CD4-positive, alpha-beta T cell treated with Interleukin-12 subunit alpha and Interleukin-12 subunit beta, for 1 hour (primary cell): ENCODE data around the gene DEF6.
"Not testable (repeated sequence)": the region's sequence is repeated elsewhere in the genome, so short reads cannot be mapped to it uniquely, and the experiment has no call there.

Experiments
- DNase-seq: peaks from one replicate; pipeline ENCODE4 v3.0.0-alpha.2; 2020

Gene DEF6

GRCh38 chr6:35312076-35312800, 14.6 kb downstream of the DEF6 start:
- DNase-seq = no peak

- no peak for DNase-seq
Observed at GRCh38 chr6:35312807-35313206, 15.2 kb downstream of the DEF6 start.

DNA sequence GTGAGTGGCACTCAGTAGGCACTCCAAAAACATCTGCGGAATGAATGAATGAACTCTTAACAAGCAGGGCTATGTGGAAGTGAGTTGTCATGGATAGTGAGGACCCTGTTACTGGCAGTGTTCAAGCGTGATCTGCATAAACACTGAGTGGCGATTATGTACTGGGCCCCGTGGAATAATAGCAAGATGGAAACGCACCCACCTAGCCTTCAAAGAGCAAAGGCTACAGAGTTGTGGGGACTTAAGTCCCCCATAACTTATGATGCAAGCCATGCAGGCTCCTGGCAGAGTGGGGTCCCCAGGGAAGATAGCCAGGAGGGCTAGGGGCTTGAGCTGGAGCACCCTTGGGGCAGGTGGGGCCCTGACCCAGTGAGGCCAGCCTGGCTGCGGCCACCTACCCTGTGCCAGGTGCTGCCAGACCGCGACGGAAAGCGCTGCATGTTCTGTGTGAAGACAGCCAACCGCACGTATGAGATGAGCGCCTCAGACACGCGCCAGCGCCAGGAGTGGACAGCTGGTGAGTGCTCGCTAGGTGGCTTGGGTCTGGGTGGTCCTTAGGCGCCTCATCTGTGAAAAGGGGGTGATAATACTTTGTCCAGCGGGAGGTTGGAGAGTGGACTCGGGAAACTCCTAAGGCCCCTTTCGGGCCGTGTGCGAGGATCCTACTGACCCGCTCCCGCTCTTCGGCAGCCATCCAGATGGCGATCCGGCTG, 20.0 kb downstream of the DEF6 start:
- DNase-seq = no peak

DNA sequence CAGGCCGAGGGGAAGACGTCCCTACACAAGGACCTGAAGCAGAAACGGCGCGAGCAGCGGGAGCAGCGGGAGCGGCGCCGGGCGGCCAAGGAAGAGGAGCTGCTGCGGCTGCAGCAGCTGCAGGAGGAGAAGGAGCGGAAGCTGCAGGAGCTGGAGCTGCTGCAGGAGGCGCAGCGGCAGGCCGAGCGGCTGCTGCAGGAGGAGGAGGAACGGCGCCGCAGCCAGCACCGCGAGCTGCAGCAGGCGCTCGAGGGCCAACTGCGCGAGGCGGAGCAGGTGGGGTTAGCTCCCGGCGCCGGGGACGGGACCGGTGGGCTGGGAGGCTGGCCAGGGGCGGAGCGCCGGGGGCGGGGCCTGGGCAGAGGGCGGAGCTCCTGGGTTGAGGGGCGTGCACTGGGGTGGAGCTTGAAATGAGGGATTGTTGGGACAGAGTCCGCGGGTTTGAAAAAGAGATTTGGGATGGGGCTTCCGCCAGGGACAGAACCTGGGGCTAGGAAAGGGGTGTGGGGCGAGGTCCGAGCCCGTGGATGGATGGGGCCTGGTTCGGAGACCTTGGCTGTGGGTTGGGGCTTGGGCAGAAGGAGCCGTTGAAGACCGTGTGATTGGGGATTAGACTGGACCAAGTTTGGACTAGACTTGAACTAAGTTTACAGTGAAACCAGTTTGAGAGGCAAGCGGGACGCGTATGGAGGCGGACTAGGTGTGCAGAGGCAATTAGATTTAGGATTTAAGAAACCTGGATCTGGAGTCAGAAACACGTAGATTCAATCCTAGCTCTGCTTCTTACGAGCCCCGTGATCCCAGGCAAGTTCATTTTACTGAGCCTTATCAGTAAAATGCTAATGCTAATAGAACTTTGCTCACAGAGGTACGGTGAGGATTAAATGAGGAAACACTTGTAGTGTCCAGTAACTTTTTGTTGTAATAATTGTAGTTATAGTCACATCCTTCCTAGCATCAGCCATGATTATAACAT, 20.9 kb downstream of the DEF6 start:
- no peak for DNase-seq

GRCh38 chr6:35319346-35320030, 21.9 kb downstream of the DEF6 start:
- no peak for DNase-seq

GRCh38 chr6:35320031-35320410, 22.4 kb downstream of the DEF6 start:
- no peak for DNase-seq

GRCh38 chr6:35321091-35321490, 23.5 kb downstream of the DEF6 start:
- DNase-seq = no peak

GRCh38 chr6:35327349-35328027, 29.9 kb downstream of the DEF6 start:
- DNase-seq = peak; percentile 82

DNA sequence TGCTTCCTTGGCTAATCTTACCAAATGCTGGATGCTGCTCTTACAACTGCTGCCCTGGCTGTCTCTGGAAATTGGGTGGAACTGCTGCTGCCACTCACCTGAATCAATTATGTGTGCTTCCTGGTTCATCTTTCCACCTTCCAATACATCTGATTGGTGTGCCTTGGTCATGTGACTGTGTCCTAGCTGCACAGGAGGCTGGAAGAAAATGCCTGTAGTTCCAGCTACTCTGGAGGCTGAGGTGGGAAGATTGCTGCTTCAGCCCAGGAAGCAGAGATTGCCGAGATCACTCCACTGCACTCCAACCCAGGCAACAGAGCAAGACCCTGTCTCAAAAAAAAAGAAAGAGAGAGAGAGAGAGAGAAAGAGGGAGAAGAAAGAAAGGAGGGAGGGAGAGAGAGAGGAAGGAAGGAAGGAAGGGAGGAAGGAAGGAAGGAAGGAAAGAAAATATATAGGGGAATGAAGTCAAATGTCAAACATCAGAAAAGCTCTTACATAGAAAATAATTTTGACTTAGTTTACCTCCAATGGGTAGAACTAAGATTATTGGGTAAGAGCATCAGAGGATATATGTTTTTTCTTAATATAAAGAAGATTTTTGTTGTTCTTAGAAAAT, 30.6 kb downstream of the DEF6 start:
- no peak for DNase-seq

- DNase-seq = not testable (repeated sequence)
Observed at GRCh38 chr6:35328965-35329364, 31.3 kb downstream of the DEF6 start.

DNA sequence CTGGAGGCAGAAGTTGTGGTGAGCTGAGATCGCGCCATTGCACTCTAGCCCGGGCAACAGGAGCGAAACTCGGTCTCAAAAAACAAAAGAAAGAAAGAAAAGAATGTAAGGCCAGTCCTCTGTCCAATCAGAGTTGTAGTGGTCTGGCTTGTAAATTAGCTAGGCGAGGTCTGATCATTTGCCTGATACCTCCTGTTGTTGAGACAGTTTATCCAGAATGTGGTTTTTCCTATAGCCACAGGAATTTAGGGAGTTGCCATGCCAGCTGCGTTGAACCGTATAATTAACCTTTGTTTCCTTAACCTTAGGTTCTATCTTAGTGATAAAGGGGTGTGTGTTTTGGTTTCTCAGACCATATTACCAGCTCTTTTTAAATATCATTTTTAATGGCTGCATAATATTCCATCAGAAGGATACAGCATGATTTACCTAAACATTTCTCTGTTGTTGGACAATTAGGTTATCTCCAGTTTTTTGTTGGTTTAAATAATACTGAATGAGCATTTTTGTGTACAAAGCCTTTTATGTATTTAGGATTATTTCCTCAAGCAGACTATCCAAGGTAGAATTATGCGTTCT, 33.0 kb downstream of the DEF6 start:
- no peak for DNase-seq

- peak; percentile 73 for DNase-seq
Observed at GRCh38 chr6:35332074-35332887, 34.7 kb downstream of the DEF6 start.

DNA sequence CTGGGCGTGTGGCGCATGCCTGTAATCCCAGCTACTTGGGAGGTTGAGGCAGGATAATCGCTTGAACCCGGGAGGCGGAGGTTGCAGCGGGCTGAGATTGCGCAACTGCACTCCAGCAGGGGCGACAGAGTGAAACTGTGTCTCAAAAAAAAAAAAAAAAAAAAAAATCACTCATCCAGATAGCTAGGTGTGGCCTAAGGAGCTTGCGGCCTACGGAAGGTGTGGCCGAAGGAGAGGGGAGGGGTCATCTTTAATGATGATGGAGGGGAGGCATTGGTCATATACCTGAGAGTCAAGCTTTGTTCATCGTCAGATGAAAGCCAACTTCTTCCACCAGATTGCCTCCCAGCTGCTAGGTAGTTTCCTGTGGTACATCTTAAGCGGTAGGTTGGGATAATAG, 43.9 kb downstream of the DEF6 start:
- DNase-seq = no peak

GRCh38 chr6:35342258-35343091, 44.9 kb downstream of the DEF6 start, which contains the start of gene PPARD:
Gene PPARD (plus strand): TSS chr6:35342558. CDS start chr6:35411088, 68,530 bp downstream.
- DNase-seq = peak; percentile 97

DNA sequence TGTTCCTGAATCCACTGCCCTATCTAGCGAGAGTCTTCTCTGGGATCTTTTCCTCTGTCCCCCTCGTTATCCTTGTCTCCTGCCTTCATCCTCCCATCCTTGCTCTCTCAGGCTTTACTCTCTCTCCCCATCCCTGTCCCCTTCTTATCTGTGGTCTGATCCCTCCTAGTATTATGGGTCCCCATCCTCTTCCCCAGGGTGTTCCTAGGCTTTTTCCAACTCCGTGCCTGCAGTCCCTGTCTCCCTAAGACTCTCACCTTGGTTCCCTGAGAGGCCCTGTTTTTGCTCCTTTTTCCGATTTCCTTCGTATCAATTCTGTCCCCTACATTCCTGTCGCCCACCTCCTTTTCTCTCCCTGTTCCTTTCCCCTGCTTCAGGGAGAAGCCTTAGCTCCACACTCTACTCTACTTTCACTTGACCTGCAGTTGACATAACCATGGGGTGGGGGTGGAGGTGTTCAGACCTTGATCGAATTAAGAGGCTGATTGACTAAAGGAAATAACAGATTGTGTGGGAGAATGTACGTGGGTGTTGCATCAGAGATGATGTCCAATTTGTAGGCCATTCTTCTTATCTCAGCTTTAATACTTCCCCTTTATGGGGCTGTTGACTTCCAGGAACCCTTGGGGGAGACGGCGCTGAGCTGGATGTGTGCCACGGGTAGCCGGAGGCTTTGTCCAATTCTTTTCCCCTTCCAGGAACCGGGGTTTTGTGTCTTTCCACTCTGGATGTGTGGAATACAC, 45.6 kb downstream of the DEF6 start:
- no peak for DNase-seq

GRCh38 chr6:35343835-35344550, 46.4 kb downstream of the DEF6 start:
- no peak for DNase-seq

DNA sequence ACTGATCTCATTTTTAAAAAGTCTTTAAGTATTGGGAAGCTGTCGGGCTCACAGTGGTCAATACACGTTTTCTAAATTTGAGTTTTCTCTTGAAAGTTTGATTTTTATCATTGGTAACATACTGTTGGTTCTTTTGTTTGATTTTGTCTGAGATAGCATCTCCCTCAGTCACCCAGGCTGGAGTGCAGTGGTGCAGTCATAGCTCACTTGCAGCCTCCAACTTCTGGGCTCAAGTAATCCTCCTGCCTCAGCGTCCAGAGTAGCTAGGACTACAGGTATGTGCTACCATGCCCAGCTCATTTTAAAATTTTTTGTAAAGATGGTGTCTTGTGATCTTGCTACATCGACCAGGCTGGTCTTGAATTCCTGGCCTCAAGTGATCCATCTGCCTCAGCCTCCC, 53.8 kb downstream of the DEF6 start:
- no peak for DNase-seq

DNA sequence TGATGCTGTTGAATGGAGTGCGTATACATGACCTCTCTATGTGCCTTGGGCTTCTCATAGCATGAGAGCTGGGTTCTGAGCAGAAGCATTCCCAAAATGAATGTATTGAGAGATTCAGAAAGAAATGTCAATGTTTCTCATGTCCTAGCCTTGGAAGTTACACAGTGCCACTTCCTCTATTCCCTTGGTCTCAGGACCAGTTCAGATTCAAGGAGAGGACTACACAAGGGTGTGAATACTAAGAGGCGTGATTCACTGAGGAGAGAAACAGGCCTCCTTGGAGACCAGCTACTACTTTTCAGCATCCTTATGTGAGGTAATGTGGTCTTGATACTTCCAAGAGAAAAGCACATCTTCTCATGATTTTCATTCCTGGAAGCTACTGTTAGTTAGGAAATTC, 55.1 kb downstream of the DEF6 start:
- no peak for DNase-seq
